ENCODE measurements around the gene KCNQ1. TPM values are rescaled to one million over a fixed set of nuclear protein-coding genes. Genes with fewer than 3 reads are reported as not detected.

Gene KCNQ1
- total RNA-seq, 1 donor from 2014 or later, result 8.5 TPM

DNA sequence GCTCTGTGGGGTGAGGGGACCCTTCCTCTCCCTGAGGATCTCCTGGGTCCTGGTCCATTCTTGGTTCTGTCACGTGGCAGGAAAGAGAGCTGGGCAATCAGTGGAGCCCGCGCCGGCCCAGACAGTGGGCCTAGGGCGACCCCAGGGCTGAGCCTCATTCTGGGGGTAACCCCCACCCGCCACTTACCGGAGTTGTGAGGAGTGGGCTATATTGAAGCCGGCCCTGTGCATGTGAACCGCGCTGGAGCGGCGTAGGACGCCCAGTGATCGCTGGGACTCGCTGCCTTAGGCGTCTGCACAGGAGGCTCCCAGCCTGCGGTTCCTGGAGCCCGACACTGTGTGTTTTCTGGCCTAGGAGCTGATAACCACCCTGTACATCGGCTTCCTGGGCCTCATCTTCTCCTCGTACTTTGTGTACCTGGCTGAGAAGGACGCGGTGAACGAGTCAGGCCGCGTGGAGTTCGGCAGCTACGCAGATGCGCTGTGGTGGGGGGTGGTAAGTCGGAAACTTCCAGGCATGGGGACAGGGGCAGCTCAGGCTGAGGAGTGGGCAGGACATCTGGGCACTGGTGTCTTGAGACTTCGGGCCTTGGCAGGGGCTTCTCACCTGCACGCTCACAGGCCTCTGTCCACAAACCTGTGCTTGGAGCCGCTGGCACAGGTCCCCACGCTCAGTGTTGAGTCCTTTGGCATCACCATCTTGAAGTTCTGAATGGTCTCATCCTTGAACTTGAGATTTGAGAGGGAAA, 127.9 kb downstream of the KCNQ1 start:
- Mint-ChIP-seq H3K9me3 (no peaks in the 10 kb centered on the region), H3K27me3 (ENCODE audit: low read depth) (no peaks in the 10 kb centered on the region), H3K4me3 (no peak overlapping the region), H3K27ac (no peak overlapping the region), H3K4me1 (peaks cover 7% of the 10 kb centered on the region), H3K36me3 (no peaks in the 10 kb centered on the region)
- TF ChIP-seq, protein P1, sequence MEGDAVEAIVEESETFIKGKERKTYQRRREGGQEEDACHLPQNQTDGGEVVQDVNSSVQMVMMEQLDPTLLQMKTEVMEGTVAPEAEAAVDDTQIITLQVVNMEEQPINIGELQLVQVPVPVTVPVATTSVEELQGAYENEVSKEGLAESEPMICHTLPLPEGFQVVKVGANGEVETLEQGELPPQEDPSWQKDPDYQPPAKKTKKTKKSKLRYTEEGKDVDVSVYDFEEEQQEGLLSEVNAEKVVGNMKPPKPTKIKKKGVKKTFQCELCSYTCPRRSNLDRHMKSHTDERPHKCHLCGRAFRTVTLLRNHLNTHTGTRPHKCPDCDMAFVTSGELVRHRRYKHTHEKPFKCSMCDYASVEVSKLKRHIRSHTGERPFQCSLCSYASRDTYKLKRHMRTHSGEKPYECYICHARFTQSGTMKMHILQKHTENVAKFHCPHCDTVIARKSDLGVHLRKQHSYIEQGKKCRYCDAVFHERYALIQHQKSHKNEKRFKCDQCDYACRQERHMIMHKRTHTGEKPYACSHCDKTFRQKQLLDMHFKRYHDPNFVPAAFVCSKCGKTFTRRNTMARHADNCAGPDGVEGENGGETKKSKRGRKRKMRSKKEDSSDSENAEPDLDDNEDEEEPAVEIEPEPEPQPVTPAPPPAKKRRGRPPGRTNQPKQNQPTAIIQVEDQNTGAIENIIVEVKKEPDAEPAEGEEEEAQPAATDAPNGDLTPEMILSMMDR (IDR thresholded peaks at IDR 0.05; ENCODE audit: unreplicated experiment), result no peak
- peak in 1 of 2 experiments; percentile 8 for DNase-seq (ENCODE audit: low spot score in 2 of 2, unreplicated experiment in 2 of 2)

DNA sequence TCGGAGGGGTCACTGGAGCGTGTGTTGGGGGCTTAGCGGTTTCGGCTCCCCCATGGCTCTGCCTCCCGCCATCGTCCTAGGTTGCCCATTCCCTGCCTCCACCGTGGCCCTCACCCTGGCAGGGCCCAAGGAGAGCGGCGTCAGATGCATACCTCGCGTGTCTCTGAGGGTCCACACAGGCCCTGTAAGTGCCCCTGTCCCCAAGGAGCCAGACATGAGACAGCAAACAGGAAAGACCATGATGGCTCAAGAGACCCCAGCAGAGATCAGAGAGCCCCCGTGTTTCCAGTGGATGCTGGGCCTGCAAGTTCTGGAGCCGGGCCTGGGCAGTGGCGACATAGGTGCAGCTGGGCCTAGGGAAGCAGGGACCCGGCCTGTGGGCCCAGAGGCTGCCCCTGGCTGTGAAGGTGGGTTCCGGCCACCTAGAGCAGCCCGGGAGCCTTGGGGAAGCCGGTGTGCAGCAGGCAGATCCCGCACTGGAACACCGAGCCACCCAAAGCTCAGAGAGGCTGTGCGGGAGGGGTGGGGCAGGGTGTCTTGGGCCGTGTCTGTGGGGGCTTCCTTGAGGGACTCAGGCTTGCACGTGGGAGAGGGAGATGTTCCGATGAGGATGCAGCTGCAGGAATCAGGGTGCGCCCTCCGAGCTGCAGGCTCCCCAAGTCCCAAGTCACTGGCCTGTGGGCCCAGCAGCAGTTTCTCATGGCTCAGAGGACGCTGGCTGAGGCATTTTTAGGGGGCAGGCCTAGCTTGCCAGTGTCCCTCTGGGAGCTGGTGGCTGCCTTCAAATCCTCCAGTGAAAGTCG, 128.6 kb downstream of the KCNQ1 start:
- Mint-ChIP-seq H3K27me3 (ENCODE audit: low read depth) (no peaks in the 10 kb centered on the region), H3K36me3 (no peaks in the 10 kb centered on the region)

DNA sequence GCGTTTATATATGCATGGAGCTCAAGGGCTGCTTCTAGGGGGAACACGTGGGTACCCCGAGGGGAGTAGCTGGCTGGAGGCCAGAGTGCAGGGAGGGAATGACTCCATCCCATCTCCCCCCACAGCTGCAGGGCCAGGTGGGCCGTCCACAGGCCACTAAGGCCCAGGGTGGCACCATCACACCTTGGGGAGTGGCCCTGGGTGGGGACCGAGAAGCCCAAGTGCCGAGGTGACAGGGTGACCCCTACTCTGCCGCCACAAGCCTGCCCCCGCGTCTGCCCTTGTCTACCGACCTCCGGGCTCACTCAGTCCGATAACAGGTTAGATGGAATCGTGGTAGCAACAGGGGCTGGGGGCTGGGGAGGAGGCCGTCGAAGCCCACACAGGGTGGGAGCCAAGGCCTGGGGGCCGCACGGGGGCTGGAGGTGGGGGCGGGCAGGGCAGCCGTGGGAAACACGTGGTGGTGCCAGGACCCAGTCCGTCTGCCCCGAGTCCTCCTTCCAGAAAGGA, 129.3 kb downstream of the KCNQ1 start:
- Mint-ChIP-seq H3K36me3 (no peaks in the 10 kb centered on the region), H3K27ac (no peak overlapping the region), H3K4me3 (no peak overlapping the region), H3K27me3 (ENCODE audit: low read depth) (no peaks in the 10 kb centered on the region), H3K4me1 (peaks cover 16% of the 10 kb centered on the region), H3K9me3 (no peaks in the 10 kb centered on the region)
- TF ChIP-seq, protein P1 (IDR thresholded peaks at IDR 0.05; ENCODE audit: unreplicated experiment), result no peak
- DNase-seq (ENCODE audit: low spot score in 2 of 2, unreplicated experiment in 2 of 2), result peak in 1 of 2 experiments; percentile 15

More for the DNA sequence above, 128.6 kb downstream of the KCNQ1 start:
- Mint-ChIP-seq H3K27ac (no peak overlapping the region), H3K4me1 (peaks cover 10% of the 10 kb centered on the region), H3K4me3 (no peak overlapping the region), H3K9me3 (no peaks in the 10 kb centered on the region)
- TF ChIP-seq, protein P1 (IDR thresholded peaks at IDR 0.05; ENCODE audit: unreplicated experiment), result no peak
- DNase-seq (ENCODE audit: low spot score in 2 of 2, unreplicated experiment in 2 of 2), result peak in 1 of 2 experiments; percentile 12

GRCh38 chr11:2574553-2575535, 130.0 kb downstream of the KCNQ1 start:
- no peaks in the 10 kb centered on the region for H3K9me3 Mint-ChIP-seq
- H3K4me3 Mint-ChIP-seq, result no peak overlapping the region
- H3K4me1 Mint-ChIP-seq, result peaks cover 22% of the 10 kb centered on the region
- peak in 1 of 2 experiments; percentile 17 for DNase-seq (ENCODE audit: low spot score in 2 of 2, unreplicated experiment in 2 of 2)
- H3K36me3 Mint-ChIP-seq, result no peaks in the 10 kb centered on the region
- TF ChIP-seq, protein P1 (IDR thresholded peaks at IDR 0.05; ENCODE audit: unreplicated experiment), result no peak
- H3K27ac Mint-ChIP-seq, result no peak overlapping the region
- no peaks in the 10 kb centered on the region for H3K27me3 Mint-ChIP-seq (ENCODE audit: low read depth)

GRCh38 chr11:2575591-2576051, 130.8 kb downstream of the KCNQ1 start:
- peak in 1 of 2 experiments; percentile 15 for DNase-seq (ENCODE audit: low spot score in 2 of 2, unreplicated experiment in 2 of 2)
- TF ChIP-seq, protein P1 (IDR thresholded peaks at IDR 0.05; ENCODE audit: unreplicated experiment), result no peak
- Mint-ChIP-seq H3K27me3 (ENCODE audit: low read depth) (no peaks in the 10 kb centered on the region), H3K4me1 (peaks cover 22% of the 10 kb centered on the region), H3K4me3 (no peak overlapping the region), H3K36me3 (no peaks in the 10 kb centered on the region), H3K27ac (no peak overlapping the region), H3K9me3 (no peaks in the 10 kb centered on the region)
